Suppressor macrophage treated with lipopolysaccharide for 1 hour (primary cell): ENCODE results near the gene LRWD1.

Experiments
- DNase-seq, 3 donors: peaks; one replicate each; pipeline ENCODE4 v3.0.0-alpha.2; 2020 to 2022

The LRWD1 gene

DNA sequence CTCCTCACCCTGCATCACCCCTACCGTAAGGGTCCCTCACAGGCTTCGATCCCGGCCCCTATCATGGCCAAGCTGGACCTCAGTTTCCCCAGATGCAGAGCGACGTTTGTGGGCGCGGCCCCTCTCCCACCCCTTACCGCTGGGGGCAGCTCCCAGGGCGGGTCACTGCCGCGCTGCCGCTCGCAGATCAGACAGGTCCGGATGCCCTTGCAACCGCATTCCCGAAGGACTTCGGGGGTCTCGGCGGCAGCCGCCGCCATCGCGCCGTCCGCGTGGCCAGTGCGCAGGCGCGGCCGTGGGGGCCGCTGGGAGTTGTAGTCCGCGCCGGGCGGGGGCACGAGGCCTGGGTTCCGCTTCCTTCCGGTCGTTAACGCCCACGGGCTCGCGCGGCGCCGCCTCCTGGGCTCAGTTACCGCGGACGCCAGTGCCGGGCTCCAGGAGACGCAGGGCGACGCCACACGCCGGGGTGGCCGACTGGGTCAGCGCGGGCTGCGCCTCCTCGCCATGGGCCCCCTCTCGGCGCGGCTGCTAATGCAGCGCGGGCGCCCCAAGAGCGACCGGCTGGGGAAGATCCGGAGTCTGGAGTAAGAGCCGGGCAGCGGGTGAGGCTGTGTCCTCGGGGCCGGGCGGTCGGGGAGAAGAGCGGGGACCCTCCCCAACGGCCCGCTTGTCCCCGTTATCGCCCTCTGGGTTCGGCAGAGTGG lies at the start of gene LRWD1, which contains the start of gene ALKBH4:
LRWD1 (plus strand) TSS at position 408 of the 704 bp plus-strand sequence; CDS start at position 505, 97 bp downstream.
ALKBH4 (minus strand) TSS at position 287 of the 704 bp plus-strand sequence; CDS start at position 260, 27 bp downstream.
- peak; percentile 99 to 100 (median 99) for DNase-seq

DNA sequence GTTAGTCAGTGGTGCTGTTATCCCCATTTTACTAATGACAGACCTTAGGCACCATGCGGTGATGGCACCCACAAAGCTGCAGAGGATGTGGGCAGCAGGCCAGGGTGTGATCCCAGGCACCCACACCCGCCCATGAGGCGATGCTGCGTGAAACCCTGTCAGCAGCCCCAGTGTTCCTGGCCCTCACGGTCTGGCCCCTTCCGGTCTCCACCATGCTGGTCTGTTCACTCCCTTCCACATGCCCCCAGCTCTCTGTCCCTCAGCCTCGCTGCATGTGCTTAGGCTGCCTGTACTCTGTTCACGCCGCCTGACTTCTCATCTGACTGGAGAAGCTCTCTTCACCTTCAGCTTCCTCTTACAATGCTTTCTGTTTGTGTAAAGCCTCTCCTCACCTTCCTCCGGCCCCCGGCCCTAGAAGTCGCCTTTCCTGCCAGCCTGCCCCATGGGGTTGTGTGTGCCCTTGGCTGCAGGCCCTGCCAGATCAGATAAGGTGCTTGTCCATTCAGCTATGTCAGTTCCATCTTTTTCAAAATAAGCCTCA lies 49.0 kb upstream of the LRWD1 start:
- DNase-seq = no peak

DNA sequence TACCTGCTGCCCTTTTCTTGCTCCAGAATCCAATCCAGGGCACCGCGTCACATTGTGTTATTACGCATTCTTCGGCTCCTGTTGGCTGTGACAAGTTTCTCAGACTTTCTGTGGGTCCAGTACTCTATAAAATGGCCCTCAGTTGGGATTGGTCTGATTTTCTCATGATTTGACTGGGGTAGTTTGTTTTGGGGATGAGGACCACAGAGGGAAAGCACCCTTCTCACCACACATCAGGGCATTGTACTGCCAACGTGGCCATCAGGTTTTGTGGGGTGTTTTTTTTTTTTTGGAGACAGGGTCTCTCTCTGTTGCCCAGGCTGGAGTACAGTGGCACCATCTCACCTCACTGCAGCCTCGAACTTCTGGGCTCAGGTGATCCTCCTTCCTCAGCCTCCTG lies 48.4 kb upstream of the LRWD1 start:
- no peak for DNase-seq

DNA sequence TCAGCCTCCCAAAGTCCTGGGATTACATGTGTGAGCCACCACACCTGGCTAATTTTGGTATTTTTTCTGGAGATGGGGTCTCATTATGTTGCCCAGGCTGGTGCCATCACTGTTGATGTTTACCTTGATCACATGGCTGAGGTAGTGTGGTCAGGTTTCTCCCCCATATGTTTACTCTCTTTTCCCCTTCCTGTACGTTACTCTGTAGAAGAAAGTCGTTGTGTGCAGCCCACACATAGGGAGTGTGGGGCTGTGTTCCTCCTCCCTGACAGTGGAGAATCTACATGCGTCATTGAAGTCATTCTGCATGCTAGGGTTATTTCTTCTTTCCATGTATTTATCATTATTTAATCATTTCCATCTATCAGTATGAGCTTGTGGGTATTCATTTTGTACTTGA lies 47.7 kb upstream of the LRWD1 start:
- DNase-seq = no peak

DNA sequence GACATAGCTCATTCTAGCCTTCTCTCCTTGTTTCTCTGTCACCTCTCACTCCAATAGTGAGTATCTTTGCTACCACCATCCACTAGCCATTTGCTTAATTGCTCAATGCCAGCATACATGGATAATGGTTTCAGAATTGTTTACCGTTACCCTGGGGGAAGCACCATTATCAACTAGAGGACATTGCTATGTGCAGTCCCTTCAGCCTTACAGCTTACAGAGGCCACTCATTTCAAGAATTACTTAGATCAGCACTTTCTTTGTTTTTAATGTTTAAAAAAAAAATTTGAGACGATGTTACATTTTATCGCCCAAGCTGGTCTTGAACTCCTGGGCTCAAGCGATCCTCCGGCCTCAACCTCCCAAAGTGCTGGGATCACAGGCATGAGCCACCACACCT lies 46.2 kb upstream of the LRWD1 start:
- no peak for DNase-seq

DNA sequence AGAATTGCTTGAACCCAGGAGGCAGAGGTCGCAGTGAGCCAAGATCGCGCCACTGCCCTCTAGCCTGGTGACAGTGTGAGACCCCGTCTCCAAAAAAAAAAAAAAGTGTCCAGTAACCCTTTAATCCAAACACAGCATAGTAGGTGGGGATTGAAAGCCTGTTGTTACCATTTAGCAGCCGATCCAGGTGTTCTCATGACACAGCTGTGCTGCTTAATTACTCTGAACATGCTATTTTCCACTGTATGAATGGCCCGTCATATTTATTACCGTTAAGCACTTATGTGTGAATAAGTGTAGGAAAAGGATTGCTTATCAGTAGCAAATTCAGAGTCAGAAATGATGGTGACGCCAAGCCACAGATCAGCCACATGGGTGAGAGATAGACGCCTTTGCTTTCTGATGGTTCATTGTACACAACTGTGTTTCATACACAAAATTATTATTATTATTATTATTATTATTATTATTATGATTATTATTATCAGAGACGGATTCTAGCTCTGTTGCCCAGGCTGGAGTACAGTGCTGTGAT lies 43.0 kb upstream of the LRWD1 start:
- no peak for DNase-seq

DNA sequence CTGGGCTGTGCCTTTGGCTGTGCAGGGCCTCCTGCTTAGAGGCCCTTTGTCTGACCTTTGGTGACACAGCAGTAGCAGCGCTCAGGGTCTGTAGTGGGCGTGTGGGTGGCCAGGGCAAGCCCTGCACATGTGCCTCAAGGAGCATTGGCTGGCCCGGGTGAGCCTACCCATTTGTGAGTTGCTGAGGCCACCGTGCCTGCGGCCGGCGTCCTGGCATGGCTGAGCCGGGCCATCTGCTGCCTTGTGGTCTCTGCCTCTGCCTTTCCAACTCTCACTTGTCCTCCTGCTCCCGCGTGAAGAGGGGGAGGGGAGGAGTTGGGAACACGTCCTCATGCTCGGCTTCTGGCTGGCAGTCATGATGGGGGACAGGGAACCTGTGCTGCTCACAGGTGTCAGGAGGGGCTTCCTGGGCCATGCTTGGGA lies 40.6 kb upstream of the LRWD1 start:
- no peak for DNase-seq

DNA sequence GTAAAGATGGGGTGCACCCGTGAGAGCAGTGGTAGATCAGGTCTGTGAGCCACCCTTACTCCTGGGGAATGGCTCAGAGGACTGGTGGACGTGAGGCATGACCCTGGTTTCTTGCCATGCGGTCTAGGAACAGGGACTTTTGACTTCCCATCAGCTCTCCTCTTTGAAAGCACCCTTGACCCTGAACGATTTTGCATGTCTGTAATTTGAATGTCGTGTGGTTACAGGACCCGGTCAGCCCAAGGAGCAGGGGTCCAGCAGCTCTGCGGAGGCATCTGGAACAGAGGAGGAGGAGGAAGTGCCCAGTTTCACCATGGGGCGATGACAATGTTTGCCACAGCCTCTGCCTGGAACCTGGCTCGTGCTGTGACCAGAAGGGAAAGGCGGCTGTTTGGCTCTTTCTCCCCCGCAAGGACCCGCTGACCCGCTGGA lies 40.0 kb upstream of the LRWD1 start:
- peak; percentile 81 to 96 (median 89) for DNase-seq

DNA sequence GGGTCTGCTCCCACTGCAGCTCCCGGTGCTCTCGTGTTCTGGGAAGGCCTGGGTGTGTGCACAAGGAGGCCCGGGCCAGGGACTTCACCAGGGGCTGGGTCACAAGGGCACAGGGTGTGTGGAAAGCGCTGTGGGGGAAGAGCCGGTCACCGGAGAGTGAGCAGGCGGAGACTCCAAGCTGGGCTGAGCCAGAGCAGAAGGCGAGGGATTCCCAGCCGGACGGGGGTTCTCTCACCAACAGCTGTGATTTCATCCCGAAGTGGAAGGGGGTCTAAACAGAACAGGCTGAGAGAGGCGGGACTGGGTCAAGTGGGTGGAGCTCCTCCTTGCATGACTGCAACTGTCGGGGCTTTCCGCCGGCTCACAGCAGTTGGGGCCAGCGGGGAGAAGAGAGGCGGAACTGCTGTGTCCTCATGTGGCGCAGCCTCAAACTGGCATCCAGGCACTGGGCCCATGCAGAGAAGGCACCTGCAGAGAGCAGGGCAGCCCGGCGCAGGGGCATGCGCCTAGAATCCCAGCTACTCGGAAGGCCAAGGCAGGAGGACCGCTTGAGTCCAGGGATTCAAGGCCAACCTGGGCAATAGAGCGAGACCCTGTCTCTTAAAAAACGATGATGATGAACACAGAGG lies 39.0 kb upstream of the LRWD1 start:
- peak; percentile 98 to 100 (median 99) for DNase-seq

DNA sequence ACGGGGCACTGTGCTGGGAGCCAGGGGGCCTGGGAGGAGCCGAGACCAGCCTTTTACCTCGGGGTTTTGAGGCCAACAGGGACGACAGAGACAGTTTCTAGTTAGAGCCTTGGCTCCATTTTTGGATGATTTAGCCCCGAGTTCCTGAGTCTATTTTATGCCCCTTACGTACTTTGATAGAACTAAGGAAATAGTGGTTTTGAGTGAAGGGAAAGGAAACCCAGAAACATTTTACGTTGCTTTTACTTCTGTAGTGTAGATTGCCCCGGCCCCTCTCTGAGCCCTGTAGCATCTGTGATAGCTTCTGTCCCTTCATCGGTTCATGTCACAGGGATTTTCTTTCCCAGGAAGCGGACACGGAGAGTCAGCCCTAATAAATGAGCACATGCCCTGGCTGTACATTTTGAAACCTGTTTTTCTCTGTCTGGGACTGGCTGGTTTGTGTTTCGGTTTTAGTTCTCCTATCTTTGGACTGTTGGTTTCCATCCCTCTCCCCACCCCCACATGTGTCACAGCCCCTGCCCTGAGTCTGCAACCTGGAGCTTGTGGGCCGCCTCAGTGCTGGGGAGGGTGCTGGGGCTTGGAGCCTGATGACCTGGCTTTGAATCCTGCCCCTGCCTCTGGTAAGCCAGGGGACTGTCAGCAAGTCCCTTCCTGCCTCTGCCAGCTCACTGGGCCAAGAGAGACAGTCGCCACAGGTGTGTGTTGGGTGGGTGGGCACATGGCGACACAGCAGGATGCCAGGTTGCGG lies 38.3 kb upstream of the LRWD1 start:
- DNase-seq = peak; percentile 96 to 98 (median 97)

DNA sequence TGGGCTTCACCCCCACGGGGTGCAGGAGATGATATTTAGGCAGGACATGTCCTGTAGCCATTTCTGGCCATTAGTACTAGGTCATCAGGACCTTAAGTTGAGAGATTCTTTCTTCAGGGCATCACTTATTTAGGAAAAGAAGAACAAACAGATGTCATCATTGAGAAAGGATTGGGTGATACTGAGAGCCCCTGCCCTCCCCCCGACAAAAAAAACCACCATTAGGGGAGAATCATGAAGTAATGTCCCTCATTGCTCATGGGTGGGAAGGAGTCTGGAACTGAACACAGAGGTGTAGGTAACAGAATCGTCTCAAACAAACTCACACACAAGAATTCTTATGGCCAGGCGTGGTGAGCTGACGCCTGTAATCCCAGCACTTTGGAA lies 37.8 kb upstream of the LRWD1 start:
- peak; percentile 67 to 79 (median 69) for DNase-seq

DNA sequence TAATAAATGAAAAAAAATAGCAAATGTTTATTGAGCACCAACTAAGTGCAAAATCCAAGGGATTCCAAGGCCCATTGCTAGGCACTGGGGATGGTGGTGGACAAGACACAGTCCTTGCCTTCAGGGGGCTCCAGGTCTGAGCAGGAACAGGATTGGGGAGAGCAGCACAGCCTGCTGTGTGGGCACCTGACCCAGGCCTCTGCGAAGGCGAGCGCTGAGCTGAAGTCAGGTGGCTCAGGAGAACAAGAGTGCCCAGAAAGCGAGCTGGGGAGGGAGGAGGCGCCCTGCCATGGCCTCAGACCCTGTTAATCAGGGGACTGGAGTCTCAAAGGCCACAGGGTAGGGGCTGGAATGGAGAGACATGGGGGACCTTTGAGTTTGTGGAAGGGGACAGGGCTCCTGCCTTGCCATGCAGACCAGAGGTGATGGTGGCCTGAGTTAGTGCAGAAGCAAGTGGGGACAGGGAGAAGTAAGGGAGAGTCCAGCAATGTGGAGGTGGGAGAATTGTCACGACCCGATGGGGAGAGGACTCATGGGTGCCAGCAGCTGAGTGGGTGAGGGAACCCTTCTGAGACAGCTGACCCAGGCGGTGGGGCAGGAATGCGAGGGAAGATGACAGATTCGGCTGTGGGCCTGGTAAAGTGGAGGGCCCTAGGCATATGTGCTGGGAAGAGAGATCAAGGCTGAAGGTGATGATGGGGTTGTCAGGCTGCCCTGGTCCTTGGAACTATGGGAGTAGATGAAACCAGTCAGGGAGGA lies 35.5 kb upstream of the LRWD1 start:
- peak; percentile 47 to 72 (median 64) for DNase-seq

DNA sequence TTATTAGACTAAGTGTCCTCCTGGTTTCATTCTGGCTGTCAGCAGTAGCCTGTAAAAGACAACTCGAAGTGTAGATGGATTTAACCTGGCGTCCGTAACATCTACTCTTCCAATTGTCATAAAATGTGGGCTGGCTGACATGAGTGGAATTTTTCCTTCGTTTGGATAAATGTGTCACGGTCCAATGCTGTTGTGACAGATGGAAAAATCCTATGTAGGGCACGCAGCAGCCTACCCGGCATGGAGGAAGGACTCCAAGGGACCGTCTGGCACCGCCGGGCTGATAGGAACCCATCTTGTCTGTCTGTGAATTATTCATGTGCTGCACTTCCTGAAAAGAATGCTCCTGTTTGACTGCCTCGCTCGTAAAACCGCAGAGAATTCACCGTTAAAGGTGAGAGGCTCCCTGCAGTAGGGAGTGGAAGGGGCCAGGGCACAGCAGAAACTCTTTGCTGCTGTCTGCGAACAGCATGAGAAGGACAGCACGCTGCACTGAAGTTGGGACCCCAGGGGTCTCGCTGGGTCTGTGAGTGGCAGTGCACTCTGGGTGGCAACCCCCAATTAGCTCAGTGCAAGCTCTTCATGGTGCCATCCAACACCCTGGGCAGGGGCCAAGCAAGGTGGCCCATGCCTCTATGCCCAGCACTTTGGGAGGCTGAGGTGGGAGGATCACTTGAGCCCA lies 33.0 kb upstream of the LRWD1 start:
- DNase-seq = peak; percentile 82 to 87 (median 83)

DNA sequence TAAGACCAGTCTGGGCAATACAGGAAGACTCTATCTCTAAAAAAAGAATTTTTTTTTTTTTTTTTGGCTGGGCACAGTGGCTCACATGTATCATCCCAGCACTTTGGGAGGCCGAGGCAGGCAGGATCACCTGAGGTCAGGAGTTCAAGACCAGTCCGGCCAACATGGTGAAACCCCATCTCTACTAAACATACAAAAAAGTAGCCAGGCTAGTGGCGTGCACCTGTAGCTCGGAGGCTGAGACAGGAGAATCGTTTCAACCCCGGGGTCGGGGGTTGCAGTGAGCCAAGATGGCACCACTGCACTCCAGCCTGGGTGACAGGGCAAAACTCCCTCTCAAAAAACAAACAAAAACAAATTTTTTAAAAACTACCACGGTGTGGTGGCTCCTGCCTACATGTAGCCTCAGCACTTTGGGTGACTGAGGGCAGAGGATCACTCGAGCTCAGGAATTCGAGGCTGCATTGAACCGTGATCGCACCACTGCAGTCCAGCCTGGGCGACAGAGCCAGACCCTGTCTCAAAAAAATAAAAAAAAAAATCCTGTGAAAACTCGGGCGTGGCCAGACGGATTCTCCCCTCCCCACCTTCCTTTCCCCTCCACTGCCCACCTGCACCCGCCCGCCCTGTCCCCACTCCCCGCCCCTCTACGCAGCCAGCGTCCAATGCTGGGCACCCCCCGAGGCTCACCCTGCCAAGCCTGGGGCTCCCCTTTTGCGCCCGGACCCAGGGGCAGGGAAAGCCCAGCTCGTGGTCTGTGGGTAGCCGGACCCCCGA lies 32.2 kb upstream of the LRWD1 start:
- DNase-seq = peak in 1 of 3 donors; percentile 15

DNA sequence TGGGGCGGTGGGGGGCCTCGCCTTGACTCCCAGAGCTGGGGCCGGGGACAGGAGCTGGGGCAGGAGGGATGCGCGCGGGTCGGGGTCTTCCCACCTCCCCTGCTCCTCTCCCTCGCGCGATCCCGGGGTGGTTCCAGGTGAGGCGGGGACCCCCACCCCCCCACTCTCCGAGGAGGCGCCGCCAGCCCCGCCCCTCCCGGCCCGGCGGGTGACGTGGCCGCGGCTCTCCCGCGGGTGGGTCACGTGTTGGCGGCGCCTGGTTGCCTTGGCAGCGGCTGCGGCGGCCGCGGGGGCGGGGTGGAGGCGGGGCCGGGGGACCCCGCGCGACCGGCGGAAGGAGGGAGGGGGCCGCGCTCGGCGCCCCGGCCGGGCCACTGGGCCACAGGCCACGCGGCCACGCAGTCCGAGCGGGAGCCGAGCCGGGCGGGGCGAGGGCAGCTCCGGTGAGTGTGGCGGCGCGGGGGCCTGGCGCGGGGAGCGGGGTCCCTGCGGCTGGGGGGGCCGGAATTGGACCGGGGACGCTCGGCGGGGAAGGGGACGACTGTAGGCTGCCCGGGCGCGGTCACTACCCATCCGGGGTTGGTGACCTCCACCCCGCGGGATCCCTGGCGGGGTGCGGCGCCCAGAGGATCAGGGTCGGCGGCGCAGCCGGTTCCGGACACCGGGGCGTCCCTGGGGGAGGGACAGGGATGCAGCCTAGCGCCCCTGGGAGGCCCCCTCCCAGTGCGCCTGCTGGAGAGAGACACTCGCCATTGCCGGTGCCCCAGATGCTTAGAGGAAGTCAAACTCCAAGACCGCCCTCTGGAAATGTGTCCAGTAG lies 31.4 kb upstream of the LRWD1 start, which contains the start of gene ORAI2:
ORAI2 (plus strand) TSS at position 357 of the 820 bp plus-strand sequence. CDS start 5,382 bp downstream, outside the sequence.
- DNase-seq = peak; percentile 82 to 96 (median 91)

DNA sequence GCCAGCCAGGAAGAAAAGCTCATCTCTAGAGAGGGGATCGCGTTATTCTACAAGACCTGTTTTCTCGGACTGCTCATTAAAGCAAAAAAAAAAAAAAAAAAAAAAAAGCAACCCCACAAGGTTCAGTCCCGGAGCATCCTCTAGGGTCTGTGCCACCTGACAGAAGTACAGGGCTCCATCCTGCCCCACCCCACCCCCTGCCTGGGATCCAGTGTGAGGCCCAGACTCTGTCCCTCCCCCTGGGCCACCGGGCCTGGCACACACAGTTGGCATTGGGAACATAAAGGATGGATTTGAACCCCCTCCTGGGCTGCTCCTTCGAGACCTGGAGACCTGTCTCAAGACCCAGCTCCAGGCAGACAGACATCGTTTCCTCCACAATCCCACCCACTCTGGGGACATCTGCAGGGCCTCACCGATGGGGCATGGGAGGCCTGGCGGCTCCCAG lies 30.7 kb upstream of the LRWD1 start:
- DNase-seq = no peak

DNA sequence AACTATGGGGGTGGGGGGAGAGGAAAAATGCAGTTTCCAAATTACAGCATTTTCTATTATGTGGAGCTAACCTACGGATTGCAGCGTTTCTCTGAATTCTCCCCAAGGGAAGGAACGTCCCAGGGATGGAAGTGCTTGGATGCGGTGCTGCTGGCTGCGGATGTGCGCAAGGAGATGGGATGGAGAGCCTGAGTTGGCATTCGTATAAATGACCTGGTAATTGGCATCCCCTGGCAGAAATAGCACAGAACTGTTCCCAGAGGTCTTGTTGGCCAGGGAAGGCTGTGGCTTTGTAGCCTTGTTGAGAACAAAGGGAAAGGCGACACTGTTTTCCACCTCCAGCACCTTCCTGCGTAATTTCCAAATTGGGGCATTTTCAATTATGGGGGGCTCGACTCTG lies 28.7 kb upstream of the LRWD1 start:
- DNase-seq = no peak

DNA sequence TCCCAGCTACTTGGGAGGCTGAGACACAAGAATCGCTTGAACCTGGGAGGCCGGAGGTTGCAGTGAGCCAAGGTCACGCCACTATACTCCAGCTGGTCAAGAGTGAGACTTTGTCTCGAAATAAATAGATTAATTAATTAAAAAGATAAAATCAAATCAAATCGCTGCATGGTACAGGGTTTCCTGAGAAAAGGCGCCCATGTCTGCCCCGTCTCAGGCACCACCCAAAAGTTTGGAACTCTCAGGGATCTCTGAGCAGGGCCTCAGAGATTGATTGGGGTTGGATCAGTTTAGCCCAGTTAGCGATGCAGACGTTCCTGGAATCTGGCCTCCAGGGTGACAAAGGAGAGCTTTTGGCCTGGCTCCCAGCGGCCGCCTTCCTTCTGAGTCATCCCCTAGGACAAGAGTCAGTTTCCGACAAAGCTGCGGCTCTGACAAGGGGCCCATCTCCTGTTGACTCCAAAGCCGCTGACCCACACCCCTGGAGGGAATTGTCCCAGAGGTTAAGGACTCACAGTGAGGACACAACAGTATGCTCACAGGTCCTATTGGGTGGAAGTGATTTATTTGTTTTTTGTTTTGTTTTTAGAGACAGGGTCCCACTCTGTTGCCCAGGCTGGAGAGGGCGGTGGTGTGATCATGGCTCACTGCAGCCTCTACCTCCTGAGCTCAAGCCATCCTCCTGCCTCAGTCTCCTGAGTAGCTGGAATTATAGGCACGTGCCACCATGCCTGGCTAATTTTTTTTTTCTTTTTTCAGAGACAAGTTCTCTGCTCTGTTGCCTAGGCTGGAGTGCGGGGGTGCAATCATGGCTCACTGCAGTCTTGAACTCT lies 24.6 kb upstream of the LRWD1 start:
- no peak for DNase-seq
